ENCODE data around the gene C3orf20. TPM values are rescaled to one million over a fixed set of nuclear protein-coding genes. Genes with fewer than 3 reads are reported as not detected.

Gene C3orf20
- total and polyA plus RNA-seq, 9 of the 15 experiments (the other 6 are each of a cell fraction or from before 2014, with no cell fraction given), result 0.04 TPM; not detected in 8

DNA sequence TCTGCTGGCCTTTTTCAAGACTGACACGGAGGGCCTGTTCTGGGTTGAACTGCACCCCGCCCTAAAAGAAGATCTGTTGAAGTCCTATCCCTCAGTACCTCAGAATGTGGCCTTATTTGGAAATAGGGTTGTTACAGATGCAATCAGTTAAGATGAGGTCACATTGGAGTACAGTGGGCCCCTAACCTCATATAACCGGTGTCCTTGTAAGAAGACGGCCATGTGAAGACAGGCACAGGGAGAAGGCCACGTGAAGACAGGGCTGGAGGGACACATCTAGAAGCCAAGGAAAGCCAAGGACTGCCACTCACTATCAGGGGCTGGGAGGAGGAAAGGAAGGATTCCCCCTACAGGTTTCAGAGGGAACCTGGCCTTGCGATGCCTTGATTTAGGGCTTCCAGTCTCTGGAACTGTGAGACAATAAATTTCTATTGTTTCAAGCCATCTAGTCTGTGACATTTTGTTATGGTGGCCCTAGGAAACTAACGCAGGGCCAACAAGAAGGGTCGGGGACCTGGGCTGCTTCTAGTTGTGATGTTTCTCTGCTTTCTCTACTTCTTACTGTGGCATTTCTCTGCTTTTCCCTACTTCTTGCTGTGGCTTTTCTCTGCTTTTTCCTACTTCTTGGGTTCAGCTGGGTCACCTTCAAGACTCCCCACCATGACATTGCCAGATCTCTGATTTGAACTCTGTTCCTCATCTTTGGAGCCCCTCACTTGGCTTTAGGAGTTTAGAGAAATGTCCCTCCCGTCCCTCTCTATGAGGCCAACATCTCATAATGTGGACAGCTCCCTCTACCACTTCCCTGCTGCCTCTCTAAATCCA, 28.1 kb upstream of the C3orf20 start (continued):
- TF ChIP-seq, protein P1, sequence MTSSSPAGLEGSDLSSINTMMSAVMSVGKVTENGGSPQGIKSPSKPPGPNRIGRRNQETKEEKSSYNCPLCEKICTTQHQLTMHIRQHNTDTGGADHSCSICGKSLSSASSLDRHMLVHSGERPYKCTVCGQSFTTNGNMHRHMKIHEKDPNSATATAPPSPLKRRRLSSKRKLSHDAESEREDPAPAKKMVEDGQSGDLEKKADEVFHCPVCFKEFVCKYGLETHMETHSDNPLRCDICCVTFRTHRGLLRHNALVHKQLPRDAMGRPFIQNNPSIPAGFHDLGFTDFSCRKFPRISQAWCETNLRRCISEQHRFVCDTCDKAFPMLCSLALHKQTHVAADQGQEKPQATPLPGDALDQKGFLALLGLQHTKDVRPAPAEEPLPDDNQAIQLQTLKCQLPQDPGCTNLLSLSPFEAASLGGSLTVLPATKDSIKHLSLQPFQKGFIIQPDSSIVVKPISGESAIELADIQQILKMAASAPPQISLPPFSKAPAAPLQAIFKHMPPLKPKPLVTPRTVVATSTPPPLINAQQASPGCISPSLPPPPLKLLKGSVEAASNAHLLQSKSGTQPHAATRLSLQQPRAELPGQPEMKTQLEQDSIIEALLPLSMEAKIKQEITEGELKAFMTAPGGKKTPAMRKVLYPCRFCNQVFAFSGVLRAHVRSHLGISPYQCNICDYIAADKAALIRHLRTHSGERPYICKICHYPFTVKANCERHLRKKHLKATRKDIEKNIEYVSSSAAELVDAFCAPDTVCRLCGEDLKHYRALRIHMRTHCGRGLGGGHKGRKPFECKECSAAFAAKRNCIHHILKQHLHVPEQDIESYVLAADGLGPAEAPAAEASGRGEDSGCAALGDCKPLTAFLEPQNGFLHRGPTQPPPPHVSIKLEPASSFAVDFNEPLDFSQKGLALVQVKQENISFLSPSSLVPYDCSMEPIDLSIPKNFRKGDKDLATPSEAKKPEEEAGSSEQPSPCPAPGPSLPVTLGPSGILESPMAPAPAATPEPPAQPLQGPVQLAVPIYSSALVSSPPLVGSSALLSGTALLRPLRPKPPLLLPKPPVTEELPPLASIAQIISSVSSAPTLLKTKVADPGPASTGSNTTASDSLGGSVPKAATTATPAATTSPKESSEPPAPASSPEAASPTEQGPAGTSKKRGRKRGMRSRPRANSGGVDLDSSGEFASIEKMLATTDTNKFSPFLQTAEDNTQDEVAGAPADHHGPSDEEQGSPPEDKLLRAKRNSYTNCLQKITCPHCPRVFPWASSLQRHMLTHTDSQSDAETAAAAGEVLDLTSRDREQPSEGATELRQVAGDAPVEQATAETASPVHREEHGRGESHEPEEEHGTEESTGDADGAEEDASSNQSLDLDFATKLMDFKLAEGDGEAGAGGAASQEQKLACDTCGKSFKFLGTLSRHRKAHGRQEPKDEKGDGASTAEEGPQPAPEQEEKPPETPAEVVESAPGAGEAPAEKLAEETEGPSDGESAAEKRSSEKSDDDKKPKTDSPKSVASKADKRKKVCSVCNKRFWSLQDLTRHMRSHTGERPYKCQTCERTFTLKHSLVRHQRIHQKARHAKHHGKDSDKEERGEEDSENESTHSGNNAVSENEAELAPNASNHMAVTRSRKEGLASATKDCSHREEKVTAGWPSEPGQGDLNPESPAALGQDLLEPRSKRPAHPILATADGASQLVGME (CRISPR knock-in tag; IDR thresholded peaks at IDR 0.05), result no peak
- TF ChIP-seq, protein P2, sequence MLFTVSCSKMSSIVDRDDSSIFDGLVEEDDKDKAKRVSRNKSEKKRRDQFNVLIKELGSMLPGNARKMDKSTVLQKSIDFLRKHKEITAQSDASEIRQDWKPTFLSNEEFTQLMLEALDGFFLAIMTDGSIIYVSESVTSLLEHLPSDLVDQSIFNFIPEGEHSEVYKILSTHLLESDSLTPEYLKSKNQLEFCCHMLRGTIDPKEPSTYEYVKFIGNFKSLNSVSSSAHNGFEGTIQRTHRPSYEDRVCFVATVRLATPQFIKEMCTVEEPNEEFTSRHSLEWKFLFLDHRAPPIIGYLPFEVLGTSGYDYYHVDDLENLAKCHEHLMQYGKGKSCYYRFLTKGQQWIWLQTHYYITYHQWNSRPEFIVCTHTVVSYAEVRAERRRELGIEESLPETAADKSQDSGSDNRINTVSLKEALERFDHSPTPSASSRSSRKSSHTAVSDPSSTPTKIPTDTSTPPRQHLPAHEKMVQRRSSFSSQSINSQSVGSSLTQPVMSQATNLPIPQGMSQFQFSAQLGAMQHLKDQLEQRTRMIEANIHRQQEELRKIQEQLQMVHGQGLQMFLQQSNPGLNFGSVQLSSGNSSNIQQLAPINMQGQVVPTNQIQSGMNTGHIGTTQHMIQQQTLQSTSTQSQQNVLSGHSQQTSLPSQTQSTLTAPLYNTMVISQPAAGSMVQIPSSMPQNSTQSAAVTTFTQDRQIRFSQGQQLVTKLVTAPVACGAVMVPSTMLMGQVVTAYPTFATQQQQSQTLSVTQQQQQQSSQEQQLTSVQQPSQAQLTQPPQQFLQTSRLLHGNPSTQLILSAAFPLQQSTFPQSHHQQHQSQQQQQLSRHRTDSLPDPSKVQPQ (CRISPR knock-in tag; IDR thresholded peaks at IDR 0.05; ENCODE audit: borderline replicate concordance), result no peak
- TF ChIP-seq ZNF551 (CRISPR knock-in tag; IDR thresholded peaks at IDR 0.05) (no peak), C11orf30 (IDR thresholded peaks at IDR 0.05; ENCODE audit: low read depth) (no peak), HNRNPUL1 (IDR thresholded peaks at IDR 0.05; ENCODE audit: low read length) (no peak), ZZZ3 (IDR thresholded peaks at IDR 0.05) (no peak), RAD21 (CRISPR knock-in tag; conservative IDR thresholded peaks at IDR 0.05 in 1 of 2, IDR thresholded peaks at IDR 0.05 in 1 of 2) (no peak; a peak in 1 of 4 replicates), DPF2 (IDR thresholded peaks at IDR 0.05) (peak; percentile 54; the same call in 1 of the 2 replicates), MAFK (IDR thresholded peaks at IDR 0.05; ENCODE audit: low read length) (no peak), SAFB2 (IDR thresholded peaks at IDR 0.05; ENCODE audit: borderline replicate concordance, low read depth, low read length, severe bottlenecking) (no peak), BRD9 (IDR thresholded peaks at IDR 0.05; ENCODE audit: low read depth, partially characterized antibody) (no peak), BRD4 (IDR thresholded peaks at IDR 0.05) (peak; percentile 67; the same call in 1 of the 2 replicates), JUN (IDR thresholded peaks at IDR 0.05; ENCODE audit: borderline replicate concordance, low read depth, low read length) (peak; percentile 84), JUN (CRISPR knock-in tag; IDR thresholded peaks at IDR 0.05; ENCODE audit: borderline replicate concordance) (no peak), ZNF282 (CRISPR knock-in tag; IDR thresholded peaks at IDR 0.05) (no peak), MCM7 (IDR thresholded peaks at IDR 0.05) (no peak), POU5F1 (IDR thresholded peaks at IDR 0.05; ENCODE audit: borderline replicate concordance, low read depth, low read length, partially characterized antibody) (no peak)
- TF ChIP-seq, protein P3, sequence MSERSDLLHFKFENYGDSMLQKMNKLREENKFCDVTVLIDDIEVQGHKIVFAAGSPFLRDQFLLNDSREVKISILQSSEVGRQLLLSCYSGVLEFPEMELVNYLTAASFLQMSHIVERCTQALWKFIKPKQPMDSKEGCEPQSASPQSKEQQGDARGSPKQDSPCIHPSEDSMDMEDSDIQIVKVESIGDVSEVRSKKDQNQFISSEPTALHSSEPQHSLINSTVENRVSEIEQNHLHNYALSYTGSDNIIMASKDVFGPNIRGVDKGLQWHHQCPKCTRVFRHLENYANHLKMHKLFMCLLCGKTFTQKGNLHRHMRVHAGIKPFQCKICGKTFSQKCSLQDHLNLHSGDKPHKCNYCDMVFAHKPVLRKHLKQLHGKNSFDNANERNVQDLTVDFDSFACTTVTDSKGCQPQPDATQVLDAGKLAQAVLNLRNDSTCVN (CRISPR knock-in tag; IDR thresholded peaks at IDR 0.05), result no peak
